Uterus (tissue), 4 donors: ENCODE data around the gene ZBTB49. TPM values are rescaled to one million over a fixed set of nuclear protein-coding genes. Genes with fewer than 3 reads are reported as not detected.

Source experiments
- DNase-seq, 2 donors: peaks; one replicate each; pipeline ENCODE4 v3.0.0-alpha.2; 2019 to 2020
- H3K27ac ChIP-seq, 2 donors: fragments of 200-600 bp; sonication (generic); 1 replicate in 1 of 2; 2 replicates in 1 of 2; pipeline ENCODE4 v1.5.1; 2016 to 2018
- H3K27me3 ChIP-seq, 2 donors: fragments of 200-600 bp; sonication (generic); one replicate each; pipeline ENCODE4 v1.5.1; 2018 to 2019; ENCODE audit warnings: control low read depth in 1 of 2
- H3K36me3 ChIP-seq, 2 donors: fragments of 200-600 bp; sonication (generic); one replicate each; pipeline ENCODE4 v1.5.1; 2019; ENCODE audit warnings: control low read depth in 1 of 2
- H3K4me1 ChIP-seq, 2 donors: fragments of 200-600 bp; sonication (generic); one replicate each; pipeline ENCODE4 v1.5.1; 2018 to 2019; ENCODE audit warnings: control low read depth in 1 of 2
- H3K4me3 ChIP-seq, 2 donors: fragments of 200-600 bp; sonication (generic); 1 replicate in 1 of 2; 2 replicates in 1 of 2; pipeline ENCODE4 v1.5.1; 2018 to 2019; ENCODE audit warnings: mild to moderate bottlenecking in 1 of 2
- H3K9me3 ChIP-seq, 2 donors: fragments of 200-600 bp; sonication (generic); one replicate each; pipeline ENCODE4 v1.5.1; 2019; ENCODE audit warnings: control low read depth in 1 of 2
- CTCF ChIP-seq, 4 experiments: fragments of 200-600 bp in 2 of 4; fragments of 450-650 bp in 2 of 4; sonication (generic) in 2 of 4; IDR thresholded peaks; one replicate each; pipeline ENCODE4 v1.5.1; 2016 to 2019; ENCODE audit warnings: antibody characterized with exemption in 4 of 4, mild to moderate bottlenecking in 2 of 4, moderate library complexity in 1 of 4
- POLR2A ChIP-seq, 2 donors: fragments of 450-650 bp; IDR thresholded peaks; one replicate each; pipeline ENCODE4 v1.6.1; 2016; ENCODE audit warnings: antibody characterized with exemption in 2 of 2, mild to moderate bottlenecking in 1 of 2, moderate library complexity in 1 of 2
- intact Hi-C: fragments of 100-400 bp; cut with DNase I; formaldehyde crosslinking; loops from one replicate; pipeline ENCODE4 v1.15.1; 2023; ENCODE audit warnings: low total_unique reads
- total RNA-seq, 4 donors: library from RNA; depleted of rRNA in 3 of 4; stranded (reverse); fragments of >200 nt in 3 of 4; gene quantifications; one replicate each; pipeline versions ENCODE4 v1.1.0 to v1.2.4, GENCODE V29; 2014 to 2023
- donor health status: DM: yes; HTN: yes; CAD: no.

The ZBTB49 gene
- total RNA-seq, 4 donors from 2014 or later: 2.8 to 8.5 (median 6.6) TPM

GRCh38 chr4:4269856-4270255 lies 20.2 kb upstream of the ZBTB49 start:
- no peak overlapping the region for H3K27ac ChIP-seq
- H3K4me3 ChIP-seq: no peak overlapping the region
- DNase-seq: no peak
- no peaks in the 10 kb centered on the region for H3K4me1 ChIP-seq
- intact Hi-C loops: no loop called here
- TF ChIP-seq POLR2A (IDR thresholded peaks at IDR 0.05) (no peak), CTCF (IDR thresholded peaks at IDR 0.05) (no peak)
- no peaks in the 10 kb centered on the region for H3K36me3 ChIP-seq
- H3K27me3 ChIP-seq: no peaks in the 10 kb centered on the region
- H3K9me3 ChIP-seq: no peaks in the 10 kb centered on the region

GRCh38 chr4:4270529-4270928 lies 19.5 kb upstream of the ZBTB49 start:
- Histone ChIP-seq H3K4me3 (no peak overlapping the region), H3K36me3 (no peaks in the 10 kb centered on the region), H3K9me3 (no peaks in the 10 kb centered on the region), H3K27me3 (no peaks in the 10 kb centered on the region), H3K27ac (no peak overlapping the region), H3K4me1 (no peaks in the 10 kb centered on the region)
- intact Hi-C loops: no loop called here
- DNase-seq: no peak
- TF ChIP-seq CTCF (IDR thresholded peaks at IDR 0.05) (no peak), POLR2A (IDR thresholded peaks at IDR 0.05) (no peak)

GRCh38 chr4:4271912-4272311 lies 18.1 kb upstream of the ZBTB49 start:
- Histone ChIP-seq H3K36me3 (no peaks in the 10 kb centered on the region), H3K27me3 (no peaks in the 10 kb centered on the region), H3K4me3 (no peak overlapping the region), H3K4me1 (no peaks in the 10 kb centered on the region), H3K27ac (no peak overlapping the region), H3K9me3 (no peaks in the 10 kb centered on the region)
- no peak for TF ChIP-seq POLR2A (IDR thresholded peaks at IDR 0.05)
- no peak for TF ChIP-seq CTCF (IDR thresholded peaks at IDR 0.05)
- no peak for DNase-seq
- intact Hi-C loops: no loop called here

- H3K36me3 ChIP-seq: no peaks in the 10 kb centered on the region
- TF ChIP-seq CTCF (IDR thresholded peaks at IDR 0.05) (no peak), POLR2A (IDR thresholded peaks at IDR 0.05) (no peak)
Observed at GRCh38 chr4:4274226-4274625, 15.8 kb upstream of the ZBTB49 start.

GRCh38 chr4:4277531-4277930 lies 12.5 kb upstream of the ZBTB49 start:
- Histone ChIP-seq H3K4me1 (no peaks in the 10 kb centered on the region), H3K36me3 (no peaks in the 10 kb centered on the region), H3K27me3 (no peaks in the 10 kb centered on the region), H3K4me3 (no peak overlapping the region), H3K27ac (no peak overlapping the region), H3K9me3 (no peaks in the 10 kb centered on the region)
- TF ChIP-seq CTCF (IDR thresholded peaks at IDR 0.05): no peak
- TF ChIP-seq POLR2A (IDR thresholded peaks at IDR 0.05): no peak
- no peak for DNase-seq
- intact Hi-C loops: no loop called here

More at GRCh38 chr4:4274226-4274625, 15.8 kb upstream of the ZBTB49 start:
- DNase-seq: no peak
- Histone ChIP-seq H3K27ac (no peak overlapping the region), H3K4me1 (no peaks in the 10 kb centered on the region), H3K4me3 (no peak overlapping the region), H3K27me3 (no peaks in the 10 kb centered on the region), H3K9me3 (no peaks in the 10 kb centered on the region)
- intact Hi-C loops: no loop called here
